NCI-H2081 treated with DMSO at 0.1 percent for 48 hours (cell line): ENCODE data around the gene GPHN.
"Not testable (repeated sequence)": the region's sequence is repeated elsewhere in the genome, so short reads cannot be mapped to it uniquely, and the experiment has no call there.

Experiments
- DNase-seq: peaks from one replicate; lab custom pipeline; 2025; lab: John Stamatoyannopoulos, UW

The GPHN gene

GRCh38 chr14:66802962-66803361 is 295.0 kb downstream of the GPHN start:
- DNase-seq: no peak

GRCh38 chr14:66804141-66804540 is 296.2 kb downstream of the GPHN start:
- DNase-seq: no peak

DNA sequence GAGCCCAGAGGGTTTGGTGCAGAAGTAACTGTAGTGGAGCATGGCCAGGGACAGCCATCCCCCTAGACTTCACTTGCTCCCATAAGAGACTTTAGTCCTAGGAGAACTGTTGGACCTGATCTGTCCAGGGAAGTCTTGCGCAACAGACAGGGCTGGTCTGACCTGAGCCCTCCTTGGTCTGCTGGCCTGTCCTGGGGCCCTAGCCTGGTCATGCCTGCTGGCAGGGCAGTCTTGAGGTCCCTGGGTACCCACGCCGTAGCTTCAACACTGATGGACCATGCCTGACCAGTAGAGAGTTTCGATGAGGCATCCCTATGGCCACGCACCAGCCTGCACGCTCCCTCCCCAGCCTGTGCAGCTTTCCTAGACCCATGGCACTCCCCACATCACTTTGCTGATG is 305.7 kb downstream of the GPHN start:
- no peak for DNase-seq

GRCh38 chr14:66815687-66816086 is 307.7 kb downstream of the GPHN start:
- no peak for DNase-seq

GRCh38 chr14:66824251-66824650 is 316.3 kb downstream of the GPHN start:
- no peak for DNase-seq

GRCh38 chr14:66827182-66827581 is 319.2 kb downstream of the GPHN start:
- DNase-seq: no peak

- DNase-seq: no peak
These were observed 323.2 kb downstream of the GPHN start for GRCh38 chr14:66831173-66831572.

DNA sequence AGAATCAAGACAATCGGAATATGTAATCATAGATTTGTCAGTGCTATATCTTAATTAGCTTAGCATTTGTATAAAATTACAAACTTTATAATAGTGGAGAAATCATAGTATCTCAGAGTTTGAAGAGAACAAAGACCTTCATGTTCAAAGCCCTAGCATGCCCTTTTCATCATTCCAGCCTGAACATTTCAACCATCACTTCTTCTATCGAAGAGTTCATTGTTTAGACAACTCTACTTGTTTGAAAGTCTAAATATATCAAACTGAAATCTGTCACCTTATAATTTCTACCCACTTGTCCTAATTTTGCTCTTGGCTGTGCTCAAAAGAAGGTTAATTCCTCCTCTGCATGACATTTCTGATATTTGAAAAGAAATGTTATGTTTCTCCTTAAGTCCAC is 325.9 kb downstream of the GPHN start:
- no peak for DNase-seq

GRCh38 chr14:66837436-66837835 is 329.5 kb downstream of the GPHN start:
- not testable (repeated sequence) for DNase-seq

DNA sequence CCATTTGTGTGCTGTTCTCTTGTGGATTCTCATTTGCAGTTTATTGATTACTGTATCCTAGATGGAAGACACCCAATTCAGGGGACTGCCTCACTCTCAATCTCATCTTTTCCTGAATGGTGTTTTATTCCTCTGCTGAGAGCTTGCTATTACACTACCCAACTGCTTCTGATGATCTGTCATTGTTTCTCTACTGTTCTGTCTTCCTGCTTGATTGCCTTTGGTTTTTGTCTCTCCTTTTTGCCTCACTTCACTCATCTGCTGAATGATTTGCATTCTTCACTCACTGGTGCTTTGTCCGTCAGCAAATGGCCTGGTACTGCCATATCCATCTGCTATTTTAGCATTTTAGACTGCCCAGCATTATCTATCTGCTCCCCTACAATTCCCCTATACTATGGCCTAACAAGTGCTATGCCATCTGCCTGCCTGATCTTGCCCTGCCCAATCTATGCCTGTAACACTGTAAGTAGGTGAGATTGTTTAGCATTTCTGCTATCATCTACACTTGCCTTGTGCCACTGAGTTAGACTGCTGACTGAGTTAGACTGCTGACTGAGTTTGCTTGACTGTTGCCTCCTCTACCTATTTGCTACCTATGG is 335.1 kb downstream of the GPHN start:
- no peak for DNase-seq

- DNase-seq: no peak
These were observed 342.4 kb downstream of the GPHN start for GRCh38 chr14:66850258-66850888.

- DNase-seq: no peak
These were observed 345.4 kb downstream of the GPHN start for GRCh38 chr14:66853311-66853710.

- no peak for DNase-seq
These were observed 349.9 kb downstream of the GPHN start for GRCh38 chr14:66857867-66858266.

GRCh38 chr14:66859063-66859671 is 351.2 kb downstream of the GPHN start:
- no peak for DNase-seq

- no peak for DNase-seq
These were observed 373.6 kb downstream of the GPHN start for GRCh38 chr14:66881596-66881995.

- DNase-seq: no peak
These were observed 376.2 kb downstream of the GPHN start for GRCh38 chr14:66884149-66884548.

GRCh38 chr14:66900719-66901118 is 392.8 kb downstream of the GPHN start:
- DNase-seq: no peak

DNA sequence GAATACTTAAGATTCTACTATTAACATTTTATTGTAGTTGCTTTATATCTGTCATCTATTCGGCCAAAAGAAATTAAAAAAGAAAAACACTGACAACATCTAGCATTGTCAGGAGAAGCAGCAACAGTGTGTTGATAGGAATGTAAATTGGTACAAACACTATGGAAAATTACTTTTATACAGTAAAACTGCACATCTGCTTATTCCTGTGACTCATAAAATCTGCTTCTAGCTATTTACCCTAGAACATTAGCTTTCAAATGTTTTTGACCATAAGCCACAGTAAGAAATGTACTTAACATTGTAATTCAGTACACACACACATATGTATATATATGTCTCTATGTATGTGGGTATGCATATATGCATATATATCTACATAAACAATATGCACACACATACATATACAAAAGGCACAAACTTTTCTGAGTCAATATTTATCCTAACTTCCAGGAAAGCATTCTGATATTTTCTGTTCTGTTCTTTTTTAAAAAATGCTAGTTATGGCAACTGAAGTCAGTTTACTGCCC is 402.4 kb downstream of the GPHN start:
- DNase-seq: no peak

- DNase-seq: no peak
These were observed 408.5 kb downstream of the GPHN start for GRCh38 chr14:66916421-66916820.

DNA sequence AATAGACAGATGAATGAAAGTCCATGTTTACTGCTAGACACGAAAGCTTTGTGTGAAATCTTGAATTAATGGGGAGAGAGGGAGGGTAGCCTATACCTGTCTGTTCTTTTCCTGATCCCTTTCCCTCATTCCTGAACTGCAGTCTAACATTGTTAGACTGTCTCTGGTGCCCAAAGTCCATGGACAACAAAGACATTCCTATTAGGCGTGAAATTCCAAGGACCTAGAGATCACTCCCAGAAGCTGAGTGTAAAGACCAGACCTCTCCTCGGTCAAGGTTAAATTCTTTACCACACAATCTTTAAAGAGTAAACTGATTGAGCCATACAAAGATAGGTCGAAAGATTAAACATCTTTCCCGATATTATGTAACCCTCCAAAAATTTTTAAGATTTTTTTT is 410.6 kb downstream of the GPHN start:
- DNase-seq: no peak

- no peak for DNase-seq
These were observed 412.2 kb downstream of the GPHN start for GRCh38 chr14:66920196-66920595.

DNA sequence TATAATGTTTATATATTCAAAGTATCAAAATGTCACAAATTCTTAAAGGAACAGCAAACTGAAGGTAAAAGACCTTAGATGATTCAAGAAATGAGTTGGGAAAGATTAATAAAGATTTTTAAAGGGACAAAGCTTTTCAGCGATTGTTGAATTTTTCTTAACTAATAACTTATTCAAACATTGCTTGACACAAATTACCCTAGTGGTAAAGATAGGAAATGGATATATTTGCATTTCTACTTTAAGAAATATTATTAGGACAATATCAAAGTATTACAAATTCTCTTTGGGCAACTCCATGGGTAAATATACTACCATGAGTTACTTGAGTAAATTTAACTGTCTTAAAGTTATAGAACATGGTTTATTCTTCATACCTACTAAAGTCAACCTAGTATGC is 415.3 kb downstream of the GPHN start:
- no peak for DNase-seq

DNA sequence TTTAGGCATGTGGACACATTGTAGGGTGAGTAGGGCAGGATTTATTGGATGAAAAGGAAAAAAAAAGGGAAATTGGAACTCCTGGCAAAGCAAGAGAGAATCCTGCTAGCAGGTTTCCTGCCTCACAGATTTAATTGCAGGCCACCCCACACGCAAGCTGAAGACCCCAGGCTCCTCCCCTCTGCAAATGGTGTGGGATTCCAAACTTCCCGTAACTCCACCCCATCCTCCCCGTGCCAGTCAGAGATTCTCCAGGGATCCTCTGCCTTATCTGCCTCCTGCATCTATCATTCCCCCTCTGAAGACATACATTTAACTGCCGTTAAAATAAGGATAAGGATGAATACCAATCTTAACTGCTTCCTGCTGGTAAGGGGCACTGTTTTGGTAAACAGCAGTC is 431.5 kb downstream of the GPHN start:
- DNase-seq: no peak

DNA sequence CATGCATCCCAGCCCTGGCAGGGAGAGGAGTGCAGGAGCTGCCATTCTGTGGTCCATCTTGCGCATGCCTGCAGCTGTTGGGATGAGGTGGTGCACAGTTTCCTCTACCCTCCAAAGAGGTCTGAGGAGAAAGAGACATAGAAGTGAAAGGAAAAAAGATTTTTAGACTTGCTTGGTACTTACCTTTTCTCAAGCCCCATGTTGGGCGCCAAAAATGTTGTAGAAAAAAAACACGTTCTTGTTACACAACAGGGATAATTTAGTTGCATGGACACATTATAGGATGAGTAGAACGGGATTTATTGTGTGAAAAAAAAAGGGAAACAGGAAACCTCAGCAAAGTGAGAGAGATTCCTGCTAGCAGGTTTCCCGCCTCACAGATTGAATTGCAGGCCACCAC is 436.9 kb downstream of the GPHN start:
- DNase-seq: no peak
